ENCODE measurements around the gene TDRD9.

- TF ChIP-seq CTCF (IDR thresholded peaks at IDR 0.05; ENCODE audit: low read depth, low read length) (no peak), MAX (IDR thresholded peaks at IDR 0.05; ENCODE audit: low read depth, low read length) (no peak), POLR2A (IDR thresholded peaks at IDR 0.05; ENCODE audit: extremely low read depth, insufficient read length) (no peak), MYC (IDR thresholded peaks at IDR 0.05; ENCODE audit: low read depth, low read length) (no peak)
Observed at GRCh38 chr14:104069541-104069940, 141.3 kb downstream of the TDRD9 start.
